Activated CD4-positive, alpha-beta T cell treated with anti-CD3 and anti-CD28 coated beads, Interleukin-2, amount 10 ng/mL, durations not matched to agents 24 days and 14 days (primary cell): Measurements from ENCODE around the gene RAB31. TPM values are rescaled to one million over a fixed set of nuclear protein-coding genes. Genes with fewer than 3 reads are reported as not detected.
"Not testable (repeated sequence)": the region's sequence is repeated elsewhere in the genome, so short reads cannot be mapped to it uniquely, and the experiment has no call there.

ENCODE experiments used
- DNase-seq: peaks from one replicate; pipeline ENCODE4 v3.0.0; 2022
- H3K27ac Mint-ChIP-seq: one replicate; pipeline ENCODE4 v1.8.0; 2022; ENCODE audit warnings: mild to moderate bottlenecking, mixed read lengths
- H3K27me3 Mint-ChIP-seq: one replicate; pipeline ENCODE4 v1.8.0; 2022; ENCODE audit warnings: mixed read lengths
- H3K36me3 Mint-ChIP-seq: one replicate; pipeline ENCODE4 v1.8.0; 2022; ENCODE audit warnings: low read depth, mild to moderate bottlenecking, mixed read lengths
- H3K4me1 Mint-ChIP-seq: one replicate; pipeline ENCODE4 v1.8.0; 2021; ENCODE audit warnings: mixed read lengths
- H3K4me3 Mint-ChIP-seq: one replicate; pipeline ENCODE4 v1.8.0; 2022; ENCODE audit warnings: mild to moderate bottlenecking, moderate library complexity, mixed read lengths
- H3K9me3 Mint-ChIP-seq: one replicate; pipeline ENCODE4 v1.8.0; 2021; ENCODE audit warnings: mixed read lengths
- intact Hi-C: fragments of 100-400 bp; cut with micrococcal nuclease; formaldehyde crosslinking; loops from one replicate; pipeline ENCODE4 v1.15.1; 2023
- total RNA-seq: library from RNA; stranded (reverse); gene quantifications from 2 replicates; pipeline ENCODE4 v1.2.3, GENCODE V29; 2022

Gene RAB31
- total RNA-seq, 1 donor from 2014 or later, result not detected

DNA sequence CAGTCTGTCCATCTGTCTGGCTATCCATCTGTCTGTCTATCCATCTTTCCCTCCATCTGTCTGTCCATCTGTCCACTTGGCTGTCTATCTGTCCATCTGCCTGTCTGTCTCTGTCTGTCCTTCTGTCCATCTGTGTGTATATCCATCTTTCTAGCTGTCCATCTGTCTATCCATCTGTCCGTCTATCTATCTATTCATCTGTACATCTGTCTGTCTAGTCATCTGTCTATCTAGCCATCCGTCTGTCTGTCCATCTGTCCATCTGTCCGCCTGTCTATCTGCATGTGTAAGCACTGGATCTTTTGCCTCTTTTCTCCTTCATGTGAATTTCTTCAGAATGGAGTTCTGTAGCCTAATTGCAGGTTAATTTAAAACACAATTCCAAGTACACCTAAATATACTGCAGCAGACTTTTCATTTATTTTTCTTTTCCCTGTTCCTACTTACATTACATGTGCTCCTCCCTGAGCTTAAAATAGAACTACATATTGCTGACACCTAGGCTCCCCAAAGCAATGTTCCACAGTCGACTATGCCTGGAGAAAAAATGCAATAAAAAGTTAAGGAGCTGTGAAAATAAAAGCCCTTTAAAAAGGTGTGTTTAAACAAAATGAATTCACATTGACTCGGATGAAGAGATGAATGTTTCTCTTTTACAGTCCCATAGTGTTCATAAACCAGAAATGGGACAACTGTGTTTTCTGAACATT lies 140.2 kb downstream of the RAB31 start:
- intact Hi-C loops, result no loop called here
- DNase-seq, result no peak
- peaks cover 26% of the 10 kb centered on the region for H3K27me3 Mint-ChIP-seq
- no peak overlapping the region for H3K27ac Mint-ChIP-seq
- H3K9me3 Mint-ChIP-seq, result no peaks in the 10 kb centered on the region
- H3K36me3 Mint-ChIP-seq, result no peaks in the 10 kb centered on the region
- H3K4me1 Mint-ChIP-seq, result no peaks in the 10 kb centered on the region
- no peak overlapping the region for H3K4me3 Mint-ChIP-seq

DNA sequence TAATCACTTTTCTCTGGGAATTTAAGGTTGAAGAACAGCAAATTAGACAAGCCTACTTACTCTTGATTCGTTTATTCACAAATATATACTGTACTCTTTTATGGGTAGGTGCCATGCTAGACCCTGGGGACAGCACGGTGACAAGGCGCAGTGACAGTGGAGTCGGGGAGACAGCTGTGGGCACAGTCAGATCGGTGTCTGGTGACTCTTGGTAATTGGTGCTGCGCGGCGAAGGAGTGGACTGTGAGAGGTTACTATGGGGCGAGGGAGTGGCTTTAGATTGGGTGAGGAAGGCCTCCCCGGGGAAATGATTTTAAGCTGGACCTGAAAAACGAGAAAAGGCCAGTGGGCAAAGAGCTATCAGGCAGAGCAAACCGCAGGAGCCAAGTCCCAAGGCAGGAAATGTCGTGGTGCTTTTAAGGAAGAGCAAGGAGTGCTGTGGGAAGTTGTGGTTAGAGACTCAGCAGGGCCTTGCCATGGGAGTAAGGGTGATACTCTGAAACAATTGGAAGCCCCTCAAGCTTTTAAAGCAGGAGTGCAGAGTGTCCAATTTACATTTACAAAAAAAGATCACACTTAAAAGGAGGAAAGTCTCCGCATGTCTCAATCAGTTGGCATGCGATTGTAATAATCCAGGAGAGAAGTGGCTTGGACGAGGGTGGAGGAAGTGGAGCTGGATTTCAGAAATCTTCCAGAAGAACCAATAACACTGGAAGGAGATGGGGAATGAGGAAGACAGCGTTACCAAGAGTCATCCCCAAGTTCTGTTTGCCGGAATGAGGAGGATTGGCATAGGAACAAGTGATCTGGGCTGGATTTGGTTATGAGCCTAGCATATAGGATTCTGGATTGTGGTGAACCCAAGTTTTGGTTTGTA lies 141.5 kb downstream of the RAB31 start:
- Mint-ChIP-seq H3K36me3 (no peaks in the 10 kb centered on the region), H3K4me3 (no peak overlapping the region), H3K4me1 (no peaks in the 10 kb centered on the region), H3K27ac (no peak overlapping the region), H3K9me3 (no peaks in the 10 kb centered on the region), H3K27me3 (peaks cover 30% of the 10 kb centered on the region)
- DNase-seq, result no peak
- intact Hi-C loops, result no loop called here

- intact Hi-C loops, result no loop called here
- Mint-ChIP-seq H3K4me1 (no peaks in the 10 kb centered on the region), H3K9me3 (no peaks in the 10 kb centered on the region), H3K27ac (no peak overlapping the region), H3K36me3 (no peaks in the 10 kb centered on the region), H3K27me3 (peaks cover 30% of the 10 kb centered on the region), H3K4me3 (no peak overlapping the region)
- no peak for DNase-seq
These were observed 142.2 kb downstream of the RAB31 start for GRCh38 chr18:9850309-9850708.

GRCh38 chr18:9851511-9851910 lies 143.4 kb downstream of the RAB31 start:
- intact Hi-C loops, result no loop called here
- Mint-ChIP-seq H3K4me1 (no peaks in the 10 kb centered on the region), H3K27me3 (peaks cover 30% of the 10 kb centered on the region), H3K36me3 (no peaks in the 10 kb centered on the region), H3K9me3 (no peaks in the 10 kb centered on the region), H3K4me3 (no peak overlapping the region), H3K27ac (no peak overlapping the region)
- DNase-seq, result no peak

DNA sequence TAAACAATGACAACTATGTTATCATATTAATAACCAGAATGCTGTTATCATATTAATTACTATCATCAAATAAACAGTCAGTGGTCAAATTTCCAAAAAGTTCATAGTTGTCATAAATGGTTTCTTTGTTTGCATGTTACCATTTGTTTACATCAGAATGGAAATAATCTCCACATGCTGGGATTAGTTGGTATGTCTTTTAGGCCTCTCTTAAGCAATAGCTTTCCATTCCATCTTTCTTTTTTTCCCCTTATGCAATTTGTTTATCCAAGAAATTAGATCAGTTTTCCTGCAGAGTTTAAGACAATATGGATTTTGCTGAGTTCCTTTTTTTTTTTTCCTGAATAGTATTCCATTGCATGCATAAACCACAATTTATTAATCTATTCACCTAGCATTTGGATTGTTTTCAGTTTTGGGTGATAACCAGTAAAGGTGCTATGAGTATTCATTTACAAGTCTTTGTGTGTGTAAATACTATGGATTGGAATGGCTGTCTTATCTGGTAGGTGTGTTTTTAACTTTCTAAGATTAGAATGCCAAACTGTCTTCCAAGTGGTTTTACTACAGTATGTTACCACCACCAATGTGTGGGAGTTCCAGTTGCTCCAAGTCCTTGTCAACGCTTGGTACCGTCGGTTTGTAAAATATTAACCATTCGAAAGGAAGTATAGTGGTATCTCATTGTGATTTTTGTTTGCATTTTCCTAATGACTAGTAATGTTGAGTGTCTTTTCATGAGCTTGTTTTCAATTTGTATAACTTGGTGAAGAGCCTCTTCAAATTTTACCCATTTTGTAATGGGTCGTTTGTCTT lies 144.4 kb downstream of the RAB31 start:
- H3K27ac Mint-ChIP-seq, result no peak overlapping the region
- H3K36me3 Mint-ChIP-seq, result no peaks in the 10 kb centered on the region
- no peak for DNase-seq
- H3K27me3 Mint-ChIP-seq, result peaks cover 27% of the 10 kb centered on the region
- intact Hi-C loops, result no loop called here
- H3K4me1 Mint-ChIP-seq, result no peaks in the 10 kb centered on the region
- H3K9me3 Mint-ChIP-seq, result no peaks in the 10 kb centered on the region
- H3K4me3 Mint-ChIP-seq, result no peak overlapping the region

DNA sequence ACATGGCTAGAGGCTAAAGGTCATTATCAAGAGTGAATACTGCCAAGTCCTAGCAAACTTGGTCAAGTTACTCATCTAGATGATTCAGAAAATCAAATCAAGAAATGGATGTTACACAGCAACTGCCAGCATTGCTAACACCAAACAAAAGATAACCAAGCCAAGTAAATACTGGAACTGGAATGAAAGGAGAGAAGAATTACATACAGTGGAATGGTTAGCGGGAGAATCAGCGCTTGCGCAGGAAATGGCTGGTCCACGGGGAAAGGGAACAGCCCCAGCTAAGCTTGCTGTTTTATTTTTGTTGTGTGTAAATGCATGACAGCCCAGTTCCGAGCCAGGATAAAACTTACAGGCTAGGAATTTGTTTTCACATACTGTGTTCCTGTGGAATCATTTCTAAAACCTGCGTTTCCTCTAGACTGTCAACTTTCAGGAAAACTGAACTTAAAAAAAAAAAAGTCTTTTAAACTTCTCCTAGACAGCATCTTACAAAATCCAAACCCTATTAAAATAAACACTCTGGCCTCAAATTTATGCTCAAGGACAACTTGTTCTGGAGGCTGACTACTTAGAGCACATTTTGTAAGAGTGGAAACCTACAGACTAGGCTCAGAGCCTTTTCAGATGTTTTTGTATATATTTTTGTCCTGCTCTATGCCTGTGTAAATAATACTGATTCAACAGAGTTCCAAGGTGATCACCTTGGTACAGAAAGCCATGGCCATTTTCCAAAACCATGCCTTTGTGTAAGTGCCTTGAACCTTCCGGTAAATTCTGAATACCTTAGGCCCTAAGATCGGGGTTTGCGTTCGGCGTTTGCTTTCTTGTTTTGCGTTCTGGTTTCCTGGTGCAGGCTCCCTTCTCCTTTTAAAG lies 146.9 kb downstream of the RAB31 start:
- no peak for DNase-seq
- intact Hi-C loops, result no loop called here
- Mint-ChIP-seq H3K4me3 (no peak overlapping the region), H3K9me3 (no peaks in the 10 kb centered on the region), H3K27me3 (peaks cover 12% of the 10 kb centered on the region), H3K36me3 (no peaks in the 10 kb centered on the region), H3K27ac (no peak overlapping the region), H3K4me1 (no peaks in the 10 kb centered on the region)

- H3K9me3 Mint-ChIP-seq, result no peaks in the 10 kb centered on the region
- no peaks in the 10 kb centered on the region for H3K4me1 Mint-ChIP-seq
- no peak overlapping the region for H3K27ac Mint-ChIP-seq
- H3K27me3 Mint-ChIP-seq, result peaks cover 12% of the 10 kb centered on the region
- no peak overlapping the region for H3K4me3 Mint-ChIP-seq
- intact Hi-C loops, result no loop called here
- no peak for DNase-seq
- no peaks in the 10 kb centered on the region for H3K36me3 Mint-ChIP-seq
These were observed 147.6 kb downstream of the RAB31 start for GRCh38 chr18:9855681-9856080.

DNA sequence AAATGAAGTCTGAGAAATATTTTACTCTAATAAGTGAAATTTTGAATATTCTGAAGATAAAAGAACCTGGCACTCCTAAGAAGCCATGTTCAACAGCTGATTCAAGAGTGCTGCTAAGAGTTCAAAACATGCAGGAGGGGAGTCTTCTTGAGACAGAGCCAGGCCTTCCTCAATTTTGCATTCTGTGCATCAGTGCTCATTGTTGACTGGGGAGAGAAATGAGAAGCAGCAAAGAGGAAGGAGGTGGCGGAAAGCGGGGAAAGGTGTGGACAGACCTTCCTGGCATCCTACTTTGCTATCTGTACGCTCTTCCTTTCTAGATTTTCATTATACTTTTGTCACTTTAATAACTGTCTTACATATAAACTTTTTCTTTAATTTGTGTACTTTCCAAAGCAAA lies 148.0 kb downstream of the RAB31 start:
- intact Hi-C loops, result no loop called here
- DNase-seq, result no peak
- no peaks in the 10 kb centered on the region for H3K4me1 Mint-ChIP-seq

DNA sequence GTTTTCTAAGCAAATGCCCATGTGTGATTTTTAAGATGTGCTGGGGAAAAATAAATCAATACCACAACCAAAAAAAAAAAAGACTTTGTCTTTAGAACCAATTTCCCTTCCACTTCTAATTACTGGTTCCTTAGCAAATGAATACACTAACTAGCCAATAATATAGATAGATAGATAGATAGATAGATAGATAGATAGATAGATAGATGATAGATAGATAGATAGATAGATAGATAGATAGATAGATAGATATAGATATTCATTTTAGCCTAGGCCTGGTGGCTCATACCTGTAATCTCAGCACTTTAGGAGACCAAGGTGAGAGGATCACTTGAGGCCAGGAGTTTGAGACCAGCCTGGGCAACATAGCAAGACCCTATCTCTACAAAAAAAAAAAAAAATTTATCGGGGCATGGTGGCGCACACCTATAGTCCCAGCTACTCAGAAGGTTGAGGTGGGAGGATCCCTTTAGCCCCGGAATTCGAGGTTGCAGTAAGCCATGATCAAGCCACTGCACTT lies 149.4 kb downstream of the RAB31 start:
- H3K27me3 Mint-ChIP-seq, H3K4me3 Mint-ChIP-seq, intact Hi-C loops, H3K27ac Mint-ChIP-seq, DNase-seq, H3K36me3 Mint-ChIP-seq, H3K9me3 Mint-ChIP-seq, H3K4me1 Mint-ChIP-seq: not testable (repeated sequence)

More for the DNA sequence above, 148.0 kb downstream of the RAB31 start:
- H3K27ac Mint-ChIP-seq, result no peak overlapping the region
- H3K36me3 Mint-ChIP-seq, result no peaks in the 10 kb centered on the region
- H3K9me3 Mint-ChIP-seq, result no peaks in the 10 kb centered on the region
- H3K27me3 Mint-ChIP-seq, result peaks cover 12% of the 10 kb centered on the region
- no peak overlapping the region for H3K4me3 Mint-ChIP-seq

DNA sequence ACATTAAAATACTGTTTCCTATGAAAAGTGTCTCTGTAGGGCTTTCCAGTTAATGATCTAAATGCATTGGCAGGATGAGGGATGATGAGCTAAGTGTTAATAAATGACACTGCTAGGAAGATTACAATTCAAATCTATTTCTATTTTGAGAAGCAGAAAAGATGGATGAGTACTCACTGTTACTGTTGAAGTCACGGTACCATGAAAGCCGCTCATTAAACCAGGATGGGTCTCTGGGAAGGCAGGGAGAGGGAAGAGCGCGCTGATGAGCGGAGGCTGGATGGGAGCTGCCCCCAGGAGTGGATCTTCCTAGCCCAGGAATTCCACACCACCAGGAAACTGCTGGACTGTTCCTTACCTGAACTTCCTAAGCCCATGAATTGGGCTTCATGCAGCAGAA lies 150.5 kb downstream of the RAB31 start:
- DNase-seq, result no peak
- H3K27me3 Mint-ChIP-seq, result peaks cover 4% of the 10 kb centered on the region
- no peak overlapping the region for H3K27ac Mint-ChIP-seq
- peaks cover 5% of the 10 kb centered on the region for H3K4me1 Mint-ChIP-seq
- H3K4me3 Mint-ChIP-seq, result no peak overlapping the region
- no peaks in the 10 kb centered on the region for H3K36me3 Mint-ChIP-seq
- intact Hi-C loops, result no loop called here
- peaks cover 3% of the 10 kb centered on the region for H3K9me3 Mint-ChIP-seq

- Mint-ChIP-seq H3K27me3 (peaks cover 4% of the 10 kb centered on the region), H3K4me3 (no peak overlapping the region), H3K27ac (no peak overlapping the region), H3K4me1 (peaks cover 5% of the 10 kb centered on the region), H3K9me3 (peaks cover 3% of the 10 kb centered on the region), H3K36me3 (no peaks in the 10 kb centered on the region)
- intact Hi-C loops, result no loop called here
- DNase-seq, result no peak
These were observed 151.1 kb downstream of the RAB31 start for GRCh38 chr18:9859232-9859631.

- DNase-seq, result no peak
- H3K36me3 Mint-ChIP-seq, result peaks cover under 1% of the 10 kb centered on the region
- H3K27ac Mint-ChIP-seq, result no peak overlapping the region
- peaks cover 5% of the 10 kb centered on the region for H3K4me1 Mint-ChIP-seq
- H3K4me3 Mint-ChIP-seq, result no peak overlapping the region
- intact Hi-C loops, result no loop called here
- H3K9me3 Mint-ChIP-seq, result peaks cover 12% of the 10 kb centered on the region
- peaks cover 2% of the 10 kb centered on the region for H3K27me3 Mint-ChIP-seq
These were observed 152.6 kb downstream of the RAB31 start for GRCh38 chr18:9860682-9861081.

DNA sequence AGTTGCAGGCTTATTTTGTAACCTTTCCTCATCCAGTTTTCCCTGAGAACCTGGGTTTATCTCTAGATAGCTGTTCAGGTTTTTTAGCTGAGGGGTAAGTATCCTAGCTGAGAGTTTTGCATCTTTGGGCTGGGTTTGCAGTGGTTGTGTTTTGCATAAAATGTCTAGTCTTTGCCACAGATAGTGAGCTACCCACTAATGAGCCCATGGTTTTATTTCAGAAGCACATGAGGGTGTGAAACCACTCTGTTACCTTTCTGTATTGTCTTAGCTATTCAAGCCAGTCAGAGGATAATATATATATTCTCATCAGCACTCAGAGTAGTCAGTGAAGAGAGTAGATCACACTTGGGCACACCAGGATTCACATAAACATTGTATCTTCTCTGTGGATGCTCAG lies 153.1 kb downstream of the RAB31 start:
- peaks cover 2% of the 10 kb centered on the region for H3K27me3 Mint-ChIP-seq
- H3K36me3 Mint-ChIP-seq, result peaks cover 1% of the 10 kb centered on the region
- peaks cover 17% of the 10 kb centered on the region for H3K9me3 Mint-ChIP-seq
- no peak for DNase-seq
- peak overlapping the region; percentile 88 for H3K27ac Mint-ChIP-seq
- intact Hi-C loops, result no loop called here
- peaks cover 5% of the 10 kb centered on the region for H3K4me1 Mint-ChIP-seq
- no peak overlapping the region for H3K4me3 Mint-ChIP-seq
